Colon (tissue), 2 donors: Measurements from ENCODE around the gene PEAK1.
A peak's percentile ranks its signal among the peaks of the same experiment; 100 is the strongest.
"Not testable (repeated sequence)": the region's sequence is repeated elsewhere in the genome, so short reads cannot be mapped to it uniquely, and the experiment has no call there.

Experiments
- FAIRE-seq: peaks from 2 replicates; lab custom pipeline; 2012; peaks lifted over from hg19 to GRCh38; lab: Jason Lieb, UNC
- donor health status: control.
- donor health status: control.

PEAK1 gene

DNA sequence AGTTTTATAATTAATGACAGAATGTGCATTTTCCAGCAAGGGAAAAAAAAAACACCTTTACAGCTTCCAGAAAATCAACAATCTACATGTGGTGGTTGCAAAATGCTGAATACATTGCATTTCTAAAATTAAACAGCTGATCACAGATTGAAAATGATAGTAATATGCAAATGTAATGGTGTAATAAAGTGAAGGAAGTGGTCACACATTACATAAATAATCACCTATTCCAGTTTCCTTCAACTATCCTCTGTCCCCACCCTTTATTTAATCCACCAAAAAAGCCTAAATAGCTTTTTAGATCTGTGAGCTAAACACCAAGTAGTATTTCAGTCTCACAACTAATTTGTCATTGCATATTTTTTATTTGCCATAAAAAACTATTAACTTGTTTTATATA lies 110.5 kb downstream of the PEAK1 start:
- FAIRE-seq = no peak

DNA sequence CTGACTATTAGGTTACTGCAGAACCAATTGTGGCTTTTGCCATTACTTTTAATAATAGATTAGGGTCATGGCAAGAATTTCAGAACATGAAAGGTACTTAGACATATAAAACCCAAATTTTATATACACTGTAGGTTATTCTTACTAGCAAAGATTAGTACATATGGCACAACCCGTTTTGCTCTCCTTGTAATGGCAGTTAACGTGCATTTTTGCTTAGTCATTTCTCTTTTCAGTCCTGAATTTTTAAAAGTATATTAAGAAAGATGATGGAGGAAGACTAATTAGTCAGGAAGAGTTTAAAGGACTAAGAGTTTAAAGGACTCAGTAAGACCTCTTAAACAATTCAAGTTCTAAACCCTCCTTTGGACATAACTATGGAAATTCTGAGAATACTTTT lies 114.0 kb downstream of the PEAK1 start:
- no peak for FAIRE-seq

DNA sequence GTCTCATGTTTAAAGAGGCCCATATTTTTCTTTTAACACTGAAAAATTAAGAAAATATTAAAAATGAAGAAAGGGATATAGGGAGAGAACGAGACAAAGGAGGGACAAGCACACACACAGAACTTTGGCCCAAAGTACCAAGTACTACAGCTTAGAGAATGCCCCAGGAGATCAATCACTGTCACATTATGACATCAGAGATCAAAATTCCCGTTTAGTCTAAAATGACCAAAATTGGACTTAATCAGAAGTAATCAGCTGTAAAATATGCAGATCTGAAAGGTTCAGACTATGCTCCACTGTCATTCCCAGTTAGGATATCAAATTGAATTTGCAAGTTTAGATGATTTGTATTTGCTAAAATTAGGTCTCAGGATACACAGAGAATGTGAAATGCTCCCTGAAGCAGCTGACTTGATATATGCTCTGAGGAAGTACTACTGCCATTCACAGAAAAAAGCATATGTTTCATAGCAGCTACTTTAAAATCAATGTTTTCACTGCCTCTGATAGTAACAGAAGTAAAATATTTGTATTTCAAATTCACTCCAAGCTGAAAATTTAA lies 123.0 kb downstream of the PEAK1 start:
- FAIRE-seq = no peak

DNA sequence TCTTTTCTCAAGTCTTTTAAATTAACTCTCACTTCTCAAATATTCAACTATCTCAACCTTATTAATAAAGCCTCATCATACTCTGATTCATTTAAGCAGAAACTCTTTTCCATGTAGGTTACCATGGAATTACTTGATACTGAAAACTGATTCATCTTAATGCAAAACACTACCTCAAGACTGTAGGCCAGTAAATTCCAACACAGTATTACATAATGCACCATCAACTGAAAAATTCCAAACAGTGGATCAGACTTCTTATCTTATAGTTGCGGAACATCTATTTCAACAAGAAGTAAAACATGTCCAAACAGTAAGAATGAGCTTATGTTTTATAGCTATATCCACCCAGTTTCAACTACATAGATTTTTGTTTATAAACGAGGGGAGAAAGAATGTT lies 124.5 kb downstream of the PEAK1 start:
- no peak for FAIRE-seq

DNA sequence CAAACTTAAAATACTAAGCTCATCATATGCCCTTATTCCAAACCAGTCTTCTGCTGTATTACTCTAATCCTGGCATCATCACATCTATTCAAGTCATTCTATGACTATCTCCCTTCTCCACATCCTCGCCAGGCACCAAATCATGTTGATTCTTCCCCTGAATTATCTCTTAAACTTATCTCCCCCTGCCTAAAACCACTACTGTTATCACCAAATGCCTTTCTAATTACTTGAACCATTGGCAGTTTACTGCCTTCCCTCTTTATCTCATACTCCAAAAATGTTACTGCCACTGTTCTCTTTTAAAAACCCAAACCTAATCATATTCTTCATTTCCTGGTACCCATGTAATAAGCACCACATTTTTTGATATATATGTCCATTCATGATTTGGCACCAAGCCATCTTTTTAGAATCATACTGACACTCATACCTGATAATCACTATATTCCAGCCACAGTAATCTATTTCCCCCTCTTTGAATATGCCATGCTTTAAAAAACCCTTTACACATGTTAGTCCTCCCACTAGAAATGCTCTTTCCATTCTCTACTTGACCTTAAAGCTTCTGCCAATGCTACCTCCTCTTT lies 126.8 kb downstream of the PEAK1 start:
- no peak for FAIRE-seq

DNA sequence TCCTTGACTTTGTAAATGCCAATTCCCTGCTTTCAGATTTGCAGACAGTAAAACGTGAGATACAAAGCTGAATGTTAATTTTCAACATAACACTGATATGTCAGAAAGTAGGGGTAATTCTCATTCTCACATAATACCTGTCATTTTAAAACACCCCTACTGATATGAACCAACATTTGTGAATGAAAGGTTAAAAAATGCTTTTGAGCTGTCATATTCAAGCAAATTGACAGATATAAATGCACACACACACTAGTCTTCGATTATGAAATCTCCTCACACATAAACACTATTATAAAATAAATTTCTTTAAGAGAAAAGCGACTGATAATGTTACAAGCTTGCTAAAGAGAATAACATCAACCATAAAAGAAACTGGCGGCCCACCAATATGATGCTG lies 128.8 kb downstream of the PEAK1 start:
- no peak for FAIRE-seq

DNA sequence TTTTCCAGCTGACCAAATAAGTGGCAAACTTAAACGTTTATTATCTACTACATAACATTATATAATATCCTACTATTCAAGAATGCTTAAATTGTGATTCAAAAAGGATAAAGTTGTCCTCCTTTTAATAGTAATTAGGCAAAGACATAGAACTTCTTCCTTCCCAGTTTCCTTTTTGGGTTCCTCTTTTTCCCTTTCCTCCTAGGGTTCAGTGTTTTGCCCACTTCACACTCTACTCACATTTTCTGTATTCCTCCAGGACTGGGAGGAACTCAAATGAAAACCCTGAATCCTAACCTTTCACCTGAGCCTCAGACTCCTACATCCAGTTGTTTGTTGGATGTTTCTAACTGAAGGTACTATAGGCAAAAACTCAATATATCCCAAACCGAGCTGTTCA lies 132.5 kb downstream of the PEAK1 start:
- no peak for FAIRE-seq

DNA sequence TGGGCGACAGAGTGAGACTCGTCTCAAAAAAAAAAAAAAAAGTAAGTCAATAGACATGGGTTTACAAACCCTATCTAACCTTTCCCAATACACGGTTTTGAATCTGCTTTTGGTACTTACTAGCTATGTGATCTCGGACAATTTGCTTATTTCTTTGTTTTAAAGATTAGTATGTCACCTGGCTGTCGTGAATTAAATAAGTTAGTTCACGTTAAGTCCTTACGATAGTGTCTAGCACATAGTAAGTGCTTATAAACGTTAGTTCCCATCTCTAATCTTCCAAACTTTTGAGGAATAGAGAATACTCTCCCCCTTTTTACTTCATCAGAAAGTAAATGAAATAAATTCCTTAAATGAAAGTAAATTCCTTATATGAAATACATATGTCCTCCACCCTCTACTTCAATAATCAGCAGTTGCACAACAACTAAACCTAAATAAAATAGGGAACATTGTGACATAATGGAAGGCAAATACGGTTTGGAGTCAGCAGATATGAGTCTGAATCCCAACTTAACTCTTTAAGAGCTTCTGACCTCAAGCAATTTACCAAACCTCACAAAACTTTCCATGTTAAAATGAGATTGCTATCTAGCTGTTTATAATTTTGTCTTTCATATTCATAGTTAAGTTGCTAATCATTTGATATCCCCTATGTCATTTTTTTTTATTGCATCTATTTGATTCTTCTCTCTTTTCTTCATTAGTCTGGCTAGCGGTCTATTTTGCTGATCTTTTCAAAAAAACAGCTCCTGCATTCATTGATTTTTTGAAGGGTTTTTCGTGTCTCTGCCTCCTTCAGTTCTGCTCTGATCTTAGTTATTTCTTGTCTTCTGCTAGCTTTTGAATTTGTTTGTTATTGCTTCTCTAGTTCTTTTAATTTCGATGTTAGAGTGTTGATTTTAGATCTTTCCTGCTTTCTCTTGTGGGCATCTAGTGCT lies 134.6 kb downstream of the PEAK1 start:
- FAIRE-seq = no peak

DNA sequence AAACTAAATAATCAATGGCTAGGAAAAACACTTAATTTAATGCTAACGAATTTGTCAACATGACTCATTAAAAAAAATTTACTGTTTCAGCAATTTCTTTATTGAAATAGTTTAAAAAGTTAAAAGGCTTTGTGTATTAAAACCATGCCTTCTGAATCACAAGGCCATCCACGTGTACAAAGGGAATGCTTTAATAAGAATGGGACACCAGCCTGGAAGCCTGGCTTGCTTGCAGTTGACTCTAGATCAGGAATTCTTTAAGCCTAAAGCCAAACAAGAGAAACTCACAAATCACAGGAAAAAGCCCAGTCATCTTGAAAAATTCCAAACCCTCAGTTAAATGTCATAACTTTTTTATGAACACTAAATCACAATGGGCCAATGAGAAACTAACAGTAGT lies 137.6 kb downstream of the PEAK1 start:
- FAIRE-seq = no peak

DNA sequence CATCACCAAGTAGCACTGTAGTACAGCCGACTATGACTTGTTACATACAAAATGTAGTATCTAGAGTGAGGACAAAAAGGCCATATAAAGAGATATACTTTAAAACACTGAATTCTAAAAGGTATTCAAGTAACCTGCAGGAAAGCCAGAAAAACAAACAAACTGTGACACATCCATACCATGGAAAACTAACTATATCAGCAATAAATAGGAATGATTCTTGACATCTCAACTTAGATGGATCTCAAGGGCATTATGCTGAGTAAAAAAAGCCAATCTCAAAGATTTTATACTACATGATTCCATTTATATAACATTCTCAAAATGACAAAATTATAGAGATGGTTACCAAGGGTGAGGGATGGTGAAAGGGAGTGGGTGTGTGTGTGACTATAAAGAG lies 143.0 kb downstream of the PEAK1 start:
- FAIRE-seq = no peak

DNA sequence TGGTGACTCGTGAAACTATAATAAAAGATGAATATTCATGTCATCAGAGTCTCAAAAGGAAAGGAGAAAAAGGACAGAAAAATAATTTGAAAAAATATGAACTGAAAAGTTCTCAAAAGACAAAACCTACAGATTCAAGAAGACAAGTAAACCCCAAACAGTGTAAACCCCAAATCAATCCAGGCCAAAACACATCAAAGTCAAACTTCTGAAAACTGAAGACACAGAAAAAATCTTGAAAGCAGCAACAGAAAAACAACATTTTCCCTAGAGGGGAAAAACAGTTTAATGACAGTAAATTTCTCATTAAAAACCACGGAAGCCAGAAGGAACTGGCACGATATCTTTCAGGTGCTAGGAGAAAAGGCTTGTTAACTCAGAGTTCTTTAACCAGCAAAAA lies 143.8 kb downstream of the PEAK1 start:
- no peak for FAIRE-seq

DNA sequence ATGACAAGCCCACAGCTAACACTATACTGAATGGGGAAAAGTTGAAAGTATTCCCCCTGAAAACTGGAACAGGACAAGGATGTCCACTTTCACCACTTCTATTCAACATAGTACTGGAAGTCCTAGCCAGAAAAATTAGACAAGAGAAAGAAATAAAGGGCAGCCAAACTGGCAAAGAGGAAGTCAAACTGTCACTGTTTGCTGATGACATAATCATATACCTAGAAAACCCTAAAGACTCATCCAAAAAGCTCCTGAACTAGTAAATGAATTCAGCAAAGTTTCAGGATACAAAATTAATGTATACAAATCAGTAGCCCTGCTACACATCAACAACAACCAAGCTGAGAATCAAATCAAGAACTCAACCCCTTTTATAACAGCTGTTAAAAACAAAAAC lies 146.8 kb downstream of the PEAK1 start:
- FAIRE-seq = not testable (repeated sequence)

DNA sequence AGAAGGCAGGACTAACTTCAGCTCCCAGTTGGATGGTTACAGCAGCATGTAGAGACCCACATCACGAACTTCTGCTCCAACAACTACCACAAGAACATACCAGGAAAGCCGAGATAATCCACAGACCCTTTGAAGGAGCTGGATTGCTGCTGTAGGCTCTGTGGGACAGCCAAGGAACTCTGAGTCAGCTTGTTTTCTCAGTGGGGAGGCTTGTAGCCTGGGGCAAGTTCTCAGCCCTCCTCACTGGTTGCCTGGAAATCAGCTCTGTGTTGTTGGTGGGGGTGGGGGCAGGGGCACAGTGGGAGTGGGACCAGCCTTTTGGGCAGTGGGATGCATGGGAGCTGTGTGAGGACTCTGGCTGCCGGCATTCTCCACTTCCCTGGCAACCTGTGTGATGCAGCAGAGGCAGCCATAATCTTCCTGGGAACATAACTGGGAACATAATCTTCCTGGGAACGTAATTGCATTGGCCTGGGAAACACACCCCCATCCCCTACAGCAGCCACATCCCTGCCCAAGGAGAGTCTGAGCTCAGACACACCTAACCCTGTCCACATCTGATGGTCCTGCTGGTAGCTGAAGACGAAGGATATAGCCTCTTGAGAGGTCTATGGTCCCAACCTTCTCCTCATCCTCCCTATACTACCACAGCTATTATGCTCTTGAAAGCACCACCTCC lies 153.1 kb downstream of the PEAK1 start:
- FAIRE-seq = no peak

DNA sequence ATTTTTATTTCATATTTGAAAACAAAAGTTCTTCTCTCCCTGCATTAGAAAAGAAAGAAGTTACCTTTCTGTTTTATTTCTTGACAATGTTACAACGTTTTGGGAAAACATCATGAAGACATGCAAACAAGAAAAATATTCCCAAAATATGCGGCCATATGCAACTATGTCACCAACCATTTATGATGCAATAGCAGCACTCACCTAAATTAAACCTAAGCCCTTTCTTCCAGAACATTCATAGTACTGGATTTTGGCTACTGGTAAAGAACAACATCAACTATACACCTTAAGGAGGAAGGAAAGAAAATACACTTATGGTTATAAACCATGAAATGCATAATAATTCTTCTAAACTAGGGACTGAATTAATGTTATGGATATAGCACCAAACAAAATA lies 164.5 kb downstream of the PEAK1 start:
- no peak for FAIRE-seq

DNA sequence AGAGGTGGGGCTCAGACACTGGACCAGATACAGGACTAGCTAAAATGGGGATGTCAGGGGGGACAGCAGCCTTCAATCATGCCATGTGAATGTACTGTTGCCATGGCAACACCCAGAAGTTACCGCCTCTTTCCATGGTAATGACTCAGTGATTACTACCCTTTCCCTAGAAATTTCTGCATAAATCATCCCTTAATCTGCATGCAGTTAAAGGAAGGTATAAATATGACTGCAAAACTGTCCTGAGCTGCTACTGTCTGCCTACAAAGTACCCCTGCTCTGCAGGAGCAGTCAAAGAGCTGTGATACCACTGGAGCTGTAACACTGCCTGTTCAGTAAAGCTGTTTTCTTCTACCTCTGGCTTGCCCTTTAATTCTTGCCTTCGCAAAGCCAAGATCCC lies 168.2 kb downstream of the PEAK1 start:
- FAIRE-seq = no peak

DNA sequence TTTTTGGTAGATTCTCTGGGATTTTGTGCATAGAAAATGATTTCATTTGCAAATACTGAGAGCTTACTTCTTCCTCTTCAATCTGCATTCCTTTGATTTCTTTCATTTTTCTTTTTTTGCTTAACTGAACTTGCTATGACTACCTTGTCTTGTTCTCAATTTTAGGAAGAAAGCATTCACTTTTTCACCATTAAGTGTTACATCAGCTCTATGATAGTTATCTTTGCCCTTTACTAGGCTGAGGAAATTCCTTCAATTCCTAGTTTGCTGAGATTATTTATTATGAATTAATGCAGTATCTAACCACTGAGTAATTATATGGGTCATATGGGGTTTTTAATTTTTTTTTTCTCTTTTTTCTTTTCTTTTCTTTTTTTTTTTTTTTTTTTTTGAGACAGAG lies 172.8 kb downstream of the PEAK1 start:
- FAIRE-seq = no peak

DNA sequence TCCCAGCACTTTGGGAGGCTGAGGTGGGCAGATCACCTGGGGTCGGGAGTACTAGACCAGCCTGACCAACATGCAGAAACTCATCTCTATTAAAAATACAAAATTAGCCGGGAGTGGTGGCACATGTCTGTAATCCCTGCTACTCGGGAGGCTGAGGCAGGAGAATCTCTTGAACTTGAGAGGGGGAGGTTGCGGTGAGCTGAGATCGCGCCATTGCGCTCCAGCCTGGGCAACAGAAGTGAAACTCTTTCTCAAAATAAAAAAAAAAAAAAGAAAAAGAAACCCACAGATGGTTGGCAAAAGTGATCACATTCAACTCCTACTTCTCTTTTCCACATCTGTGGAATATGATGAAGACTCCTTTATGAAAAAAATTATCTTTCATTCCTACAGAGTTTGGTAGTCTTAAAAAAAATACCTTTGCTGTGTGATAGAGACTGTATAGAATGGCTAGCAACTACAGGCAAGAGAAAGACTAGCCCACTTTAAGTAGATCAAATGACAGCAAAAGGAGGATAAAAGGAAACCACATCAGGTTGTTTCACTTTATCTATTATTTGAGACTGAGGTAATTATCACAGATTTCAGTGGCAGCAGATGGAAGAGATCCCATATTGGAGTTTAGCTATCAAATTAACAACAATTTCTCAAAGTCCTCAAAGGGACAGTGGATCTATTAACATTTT lies 176.0 kb downstream of the PEAK1 start:
- FAIRE-seq = no peak

DNA sequence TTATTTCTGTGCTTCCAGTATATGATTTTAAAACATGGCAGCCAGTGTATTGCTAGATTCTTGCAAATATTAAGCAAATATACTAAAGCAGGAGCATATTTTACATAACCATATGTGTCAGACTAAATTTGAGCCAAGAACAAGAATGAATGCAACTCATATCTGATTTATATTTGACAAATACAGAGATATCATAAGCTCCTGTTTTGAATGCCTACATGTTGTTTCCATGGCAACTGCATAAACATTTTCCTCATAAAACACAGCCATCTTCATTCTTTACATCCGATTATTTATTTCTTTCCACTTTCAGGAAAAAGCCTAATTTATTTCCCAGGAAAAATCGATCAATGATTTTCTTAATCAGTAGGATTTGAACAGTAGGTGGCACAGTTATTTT lies 176.8 kb downstream of the PEAK1 start:
- no peak for FAIRE-seq

DNA sequence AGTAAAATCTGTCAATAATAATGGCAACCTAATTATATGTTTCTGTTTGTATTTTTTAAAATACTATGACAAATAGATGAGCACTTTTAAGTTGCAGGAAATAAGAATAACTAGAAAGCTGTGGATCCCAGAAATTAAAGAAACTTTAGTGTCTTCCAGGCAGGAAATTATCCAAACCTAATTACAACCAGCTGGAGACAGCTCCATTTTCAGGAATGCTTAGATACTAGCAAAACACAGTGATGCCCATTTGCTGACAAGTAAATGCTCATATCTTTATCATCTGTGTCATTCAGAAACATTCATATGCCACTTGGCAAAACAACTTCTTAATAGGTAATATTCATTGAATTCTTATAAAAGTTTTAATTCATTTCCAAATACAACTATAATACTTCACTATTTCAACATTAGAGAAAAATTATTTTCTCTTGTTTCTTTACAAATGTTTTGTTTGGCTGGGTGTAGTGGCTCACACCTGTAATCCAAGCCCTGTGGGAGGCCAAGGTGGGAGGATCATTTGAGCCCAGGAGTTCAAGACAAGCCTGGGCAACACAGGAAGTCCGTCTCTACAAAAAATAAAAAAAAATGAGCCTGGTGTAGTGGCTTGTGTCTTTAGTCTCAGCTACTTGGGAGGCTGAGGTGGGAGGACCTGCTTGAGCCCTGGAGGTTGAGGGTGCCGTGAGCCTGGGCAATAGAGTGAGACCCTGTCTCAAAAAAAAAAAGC lies 179.9 kb downstream of the PEAK1 start:
- no peak for FAIRE-seq

DNA sequence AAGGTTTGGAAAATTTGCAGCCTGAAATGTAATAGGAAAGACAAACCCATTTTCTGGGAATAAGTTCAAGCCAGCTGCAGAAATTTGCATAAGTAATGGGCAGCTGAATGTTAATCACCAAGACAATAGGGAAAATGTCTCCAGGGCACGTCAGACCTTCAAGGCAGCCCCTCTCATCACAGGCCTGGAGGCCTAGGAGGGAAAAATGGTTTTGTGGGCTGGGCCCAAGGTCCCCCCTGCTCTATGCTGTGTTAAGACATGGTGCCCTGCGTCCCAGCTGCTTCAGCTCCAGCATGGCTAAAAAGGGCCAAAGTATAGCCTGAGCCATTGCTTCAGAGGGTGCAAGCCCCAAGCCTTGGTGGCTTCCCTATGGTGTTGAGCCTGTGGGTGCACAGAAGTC lies 184.3 kb downstream of the PEAK1 start:
- no peak for FAIRE-seq

DNA sequence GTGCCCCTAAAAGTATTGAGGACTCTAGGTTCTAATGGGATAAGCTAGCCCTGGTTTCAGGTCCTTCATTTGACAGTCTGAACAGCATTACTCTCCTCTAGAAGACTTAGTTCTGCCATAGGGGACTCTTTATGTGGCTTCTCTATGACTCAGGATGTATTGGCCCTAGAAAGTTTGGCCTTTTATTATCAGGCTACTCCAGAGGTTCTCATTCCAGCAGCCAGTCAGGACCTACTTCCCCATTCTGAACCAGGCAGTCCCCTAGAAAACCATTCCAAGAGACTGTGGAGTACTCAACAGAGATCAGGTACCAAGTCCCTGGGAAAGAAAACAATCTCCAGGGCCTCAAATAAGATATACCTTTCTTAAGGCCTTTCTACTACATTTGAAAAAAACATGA lies 191.1 kb downstream of the PEAK1 start:
- no peak for FAIRE-seq

DNA sequence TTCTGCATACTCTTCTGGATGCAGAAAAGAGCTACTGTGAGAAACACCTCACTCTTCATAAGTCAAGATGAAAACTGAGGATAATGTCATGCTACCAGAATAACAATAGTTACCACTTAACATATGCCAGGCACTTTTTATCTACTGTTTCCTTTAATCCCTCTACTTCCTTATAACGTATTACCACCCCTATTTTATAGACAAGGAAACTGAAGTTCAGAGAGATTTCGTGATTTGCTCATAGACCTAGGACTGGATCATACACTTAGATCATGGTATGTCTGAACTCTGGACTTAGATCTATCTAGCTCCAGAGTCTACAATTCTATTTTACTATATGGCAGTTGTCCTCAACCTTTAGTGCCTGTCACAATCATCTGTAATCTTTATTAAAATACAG lies 193.3 kb downstream of the PEAK1 start:
- FAIRE-seq = peak; percentile 75
